H9 (cell line): ENCODE results near the gene CYP17A1. TPM values are rescaled to one million over a fixed set of nuclear protein-coding genes. Genes with fewer than 3 reads are reported as not detected.

Source experiments
- DNase-seq: peaks from one replicate; pipeline ENCODE4 v3.0.0-alpha.2; 2017
- H2AFZ ChIP-seq: one replicate; pipeline ENCODE4 v1.6.1; 2013; ENCODE audit warnings: mild to moderate bottlenecking, low read length, control low read depth, moderate library complexity
- H2AK5ac ChIP-seq: 2 replicates; pipeline ENCODE4 v1.6.1; 2013; ENCODE audit warnings: low read length, control low read depth, mixed read lengths; ENCODE audit not compliant: insufficient read length
- H2BK120ac ChIP-seq: one replicate; pipeline ENCODE4 v1.6.1; 2013; ENCODE audit warnings: low read depth, mild to moderate bottlenecking, low read length, control low read depth, inconsistent platforms; ENCODE audit not compliant: poor library complexity, severe bottlenecking
- H2BK12ac ChIP-seq: 2 replicates; pipeline ENCODE4 v1.6.1; 2013; ENCODE audit warnings: low read length, control low read depth, mixed read lengths, low read depth; ENCODE audit not compliant: insufficient read length
- H2BK15ac ChIP-seq: 2 replicates; pipeline ENCODE4 v1.6.1; 2013; ENCODE audit warnings: low read depth, low read length, control low read depth
- H2BK20ac ChIP-seq: one replicate; pipeline ENCODE4 v1.6.1; 2013; ENCODE audit warnings: low read depth, mild to moderate bottlenecking, low read length, control low read depth, inconsistent platforms; ENCODE audit not compliant: poor library complexity, severe bottlenecking
- H2BK5ac ChIP-seq: 2 replicates; pipeline ENCODE4 v1.6.1; 2013; ENCODE audit warnings: low read length, control low read depth, mixed read lengths; ENCODE audit not compliant: insufficient read length
- H3K14ac ChIP-seq: 2 replicates; pipeline ENCODE4 v1.6.1; 2013; ENCODE audit warnings: low read length, control low read depth; ENCODE audit not compliant: insufficient read depth
- H3K18ac ChIP-seq: 2 replicates; pipeline ENCODE4 v1.6.1; 2013; ENCODE audit warnings: low read depth, mild to moderate bottlenecking, mixed read lengths, low read length, control low read depth; ENCODE audit not compliant: insufficient read length
- H3K23ac ChIP-seq: 2 replicates; pipeline ENCODE4 v1.6.1; 2013; ENCODE audit warnings: low read length, control low read depth, mixed read lengths, low read depth; ENCODE audit not compliant: insufficient read length
- H3K23me2 ChIP-seq: 2 replicates; pipeline ENCODE4 v1.6.1; 2013; ENCODE audit warnings: low read depth, mild to moderate bottlenecking, mixed read lengths, low read length, control low read depth; ENCODE audit not compliant: insufficient read length, poor library complexity, severe bottlenecking
- H3K27ac ChIP-seq: 2 replicates; pipeline ENCODE4 v1.5.1; 2013; ENCODE audit warnings: low read length, control low read depth, mixed read lengths, low read depth; ENCODE audit not compliant: insufficient read length
- H3K27me3 ChIP-seq: 2 replicates; pipeline ENCODE4 v1.6.1; 2013; ENCODE audit warnings: low read length, control low read depth, inconsistent platforms; ENCODE audit not compliant: insufficient read depth
- H3K4ac ChIP-seq: 2 replicates; pipeline ENCODE4 v1.6.1; 2013; ENCODE audit warnings: low read depth, mild to moderate bottlenecking, control low read depth, inconsistent platforms, low read length, moderate library complexity
- H3K4me1 ChIP-seq: 2 replicates; pipeline ENCODE4 v1.6.1; 2013; ENCODE audit warnings: low read length, control low read depth, inconsistent platforms; ENCODE audit not compliant: insufficient read depth
- H3K4me2 ChIP-seq: 2 replicates; pipeline ENCODE4 v1.6.1; 2013; ENCODE audit warnings: low read length, control low read depth, mixed read lengths; ENCODE audit not compliant: insufficient read length, insufficient read depth
- H3K56ac ChIP-seq: 2 replicates; pipeline ENCODE4 v1.6.1; 2013; ENCODE audit warnings: low read depth, mild to moderate bottlenecking, mixed read lengths, low read length, control low read depth; ENCODE audit not compliant: insufficient read length
- H3K79me1 ChIP-seq: 2 replicates; pipeline ENCODE4 v1.6.1; 2013; ENCODE audit warnings: low read depth, mild to moderate bottlenecking, moderate library complexity, low read length, control low read depth, inconsistent platforms; ENCODE audit not compliant: insufficient read depth, poor library complexity, severe bottlenecking
- H3K79me2 ChIP-seq: 2 replicates; pipeline ENCODE4 v1.6.1; 2013; ENCODE audit warnings: low read length, control low read depth, inconsistent platforms; ENCODE audit not compliant: insufficient read depth
- H3K9ac ChIP-seq: 2 replicates; pipeline ENCODE4 v1.6.1; 2013; ENCODE audit warnings: low read length, control low read depth, mixed read lengths; ENCODE audit not compliant: insufficient read length; ENCODE audit errors: extremely low read depth
- H3K9me3 ChIP-seq: one replicate; pipeline ENCODE4 v1.6.1; 2013; ENCODE audit warnings: low read depth, low read length, inconsistent platforms; ENCODE audit not compliant: control insufficient read depth
- H3T11ph ChIP-seq: one replicate; pipeline ENCODE4 v1.6.1; 2013; ENCODE audit warnings: mild to moderate bottlenecking, low read length, control low read depth, inconsistent platforms
- H4K20me1 ChIP-seq: one replicate; pipeline ENCODE4 v1.6.1; 2013; ENCODE audit not compliant: control insufficient read depth, insufficient read length, insufficient read depth
- H4K5ac ChIP-seq: 2 replicates; pipeline ENCODE4 v1.6.1; 2013; ENCODE audit warnings: low read depth, mild to moderate bottlenecking, mixed read lengths, low read length, control low read depth; ENCODE audit not compliant: insufficient read length
- H4K8ac ChIP-seq: replicated peaks from 2 replicates; pipeline ENCODE4 v1.6.1; 2013; ENCODE audit warnings: low read length, control low read depth, mixed read lengths, low read depth; ENCODE audit not compliant: insufficient read length
- H4K91ac ChIP-seq: 2 replicates; pipeline ENCODE4 v1.6.1; 2013; ENCODE audit warnings: low read depth, mild to moderate bottlenecking, moderate library complexity, mixed read lengths, low read length, control low read depth; ENCODE audit not compliant: insufficient read length
- H3K27ac Mint-ChIP-seq, 3 experiments: 2 replicates in 2 of 3; 3 replicates in 1 of 3; pipeline ENCODE4 v1.8.0; 2020 to 2021; ENCODE audit warnings: mixed read lengths in 3 of 3, mild to moderate bottlenecking in 1 of 3, moderate library complexity in 1 of 3
- H3K27me3 Mint-ChIP-seq: 2 replicates; pipeline ENCODE4 v1.8.0; 2021; ENCODE audit warnings: low read depth, mild to moderate bottlenecking, moderate library complexity, mixed read lengths
- H3K36me3 Mint-ChIP-seq, 3 experiments: 2 replicates in 2 of 3; 3 replicates in 1 of 3; pipeline ENCODE4 v1.8.0; 2020 to 2021; ENCODE audit warnings: low read depth in 3 of 3, mixed read lengths in 3 of 3; ENCODE audit not compliant: insufficient read depth in 1 of 3
- H3K4me1 Mint-ChIP-seq, 2 experiments: 2 replicates each; pipeline ENCODE4 v1.8.0; 2020; ENCODE audit warnings: mixed read lengths in 2 of 2
- H3K4me3 Mint-ChIP-seq, 2 experiments: 2 replicates in 1 of 2; 3 replicates in 1 of 2; pipeline ENCODE4 v1.8.0; 2020 to 2021; ENCODE audit warnings: mild to moderate bottlenecking in 2 of 2, mixed read lengths in 2 of 2, moderate library complexity in 1 of 2
- H3K9me3 Mint-ChIP-seq, 2 experiments: 2 replicates in 1 of 2; 3 replicates in 1 of 2; pipeline ENCODE4 v1.8.0; 2020; ENCODE audit warnings: mild to moderate bottlenecking in 2 of 2, mixed read lengths in 2 of 2, moderate library complexity in 1 of 2
- whole genome bisulfite sequencing: extraction: QIAGEN DNeasy Blood & Tissue Kit; methylation state at CpG from one replicate; pipeline ENCODE4 v1.1.7; 2013; ENCODE audit warnings: missing lambda C conversion rate, low lambda C conversion rate, mixed read lengths; ENCODE audit not compliant: insufficient read length; ENCODE audit errors: extremely low coverage; 5-methylcytosine and 5-hydroxymethylcytosine counted together
- total RNA-seq: library from RNA; stranded (reverse); gene quantifications from 2 replicates; pipeline ENCODE4 v1.2.1, GENCODE V29; 2021
- TF ChIP-seq, protein P1 (sequence below): fragments of 200-600 bp; sonication (generic); conservative IDR thresholded peaks from 3 replicates; pipeline ENCODE4 v1.8.0; 2021; ENCODE audit warnings: antibody characterized with exemption, mild to moderate bottlenecking

Gene CYP17A1
- total RNA-seq, 1 experiment from 2014 or later: not detected

DNA sequence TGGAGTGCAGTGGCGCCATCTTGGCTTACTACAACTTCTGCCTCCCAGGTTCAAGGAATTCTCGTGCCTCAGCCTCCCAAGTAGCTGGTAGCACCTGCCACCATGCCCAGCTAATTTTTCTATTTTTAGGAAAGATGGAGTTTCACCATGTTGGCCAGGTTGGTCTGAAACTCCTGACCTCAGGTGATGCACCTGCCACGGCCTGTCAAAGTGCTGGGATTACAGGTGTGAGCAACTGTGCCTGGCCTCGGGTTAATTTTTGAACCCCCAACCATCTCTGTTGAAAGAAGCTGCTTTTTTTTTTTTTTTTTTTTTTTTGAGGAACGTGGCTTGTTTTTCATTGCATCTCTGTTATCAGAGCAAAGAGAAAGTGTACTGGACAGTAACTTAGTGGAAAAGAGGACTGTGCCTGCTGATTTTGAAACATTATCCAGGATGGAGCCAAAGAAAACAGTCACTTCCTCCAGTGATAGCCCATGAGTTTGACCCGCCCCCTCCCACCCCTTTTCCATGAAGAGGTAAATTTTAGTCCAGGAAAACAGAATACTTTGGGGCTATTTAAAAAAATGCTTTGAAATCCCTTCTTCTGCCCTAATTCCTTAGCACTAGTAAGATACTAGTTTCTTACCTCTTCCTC, 55.2 kb downstream of the CYP17A1 start:
- Histone ChIP-seq H3K23ac (no peak overlapping the region), H3K14ac (no peak overlapping the region), H3K79me1 (no peaks in the 10 kb centered on the region), H2BK12ac (no peak overlapping the region), H3K18ac (no peak overlapping the region), H3K9me3 (no peaks in the 10 kb centered on the region), H2AK5ac (no peak overlapping the region), H2AFZ (no peak overlapping the region), H3T11ph (no peak overlapping the region), H2BK15ac (no peak overlapping the region), H4K8ac (no peak overlapping the region), H3K56ac (no peak overlapping the region), H3K4me1 (peaks cover 18% of the 10 kb centered on the region; the same call in 1 of the 2 replicates), H4K91ac (no peak overlapping the region), H3K9ac (no peak overlapping the region), H3K23me2 (no peaks in the 10 kb centered on the region), H2BK120ac (no peak overlapping the region), H3K4ac (no peak overlapping the region), H2BK5ac (no peak overlapping the region), H3K79me2 (no peaks in the 10 kb centered on the region), H3K4me2 (no peak overlapping the region), H4K5ac (no peak overlapping the region), H2BK20ac (no peak overlapping the region), H4K20me1 (no peaks in the 10 kb centered on the region), H3K27ac (no peak overlapping the region), H3K27me3 (no peaks in the 10 kb centered on the region)
- WGBS: no CpG with 5 or more reads among the region's 6 CpGs
- TF ChIP-seq, protein P1, sequence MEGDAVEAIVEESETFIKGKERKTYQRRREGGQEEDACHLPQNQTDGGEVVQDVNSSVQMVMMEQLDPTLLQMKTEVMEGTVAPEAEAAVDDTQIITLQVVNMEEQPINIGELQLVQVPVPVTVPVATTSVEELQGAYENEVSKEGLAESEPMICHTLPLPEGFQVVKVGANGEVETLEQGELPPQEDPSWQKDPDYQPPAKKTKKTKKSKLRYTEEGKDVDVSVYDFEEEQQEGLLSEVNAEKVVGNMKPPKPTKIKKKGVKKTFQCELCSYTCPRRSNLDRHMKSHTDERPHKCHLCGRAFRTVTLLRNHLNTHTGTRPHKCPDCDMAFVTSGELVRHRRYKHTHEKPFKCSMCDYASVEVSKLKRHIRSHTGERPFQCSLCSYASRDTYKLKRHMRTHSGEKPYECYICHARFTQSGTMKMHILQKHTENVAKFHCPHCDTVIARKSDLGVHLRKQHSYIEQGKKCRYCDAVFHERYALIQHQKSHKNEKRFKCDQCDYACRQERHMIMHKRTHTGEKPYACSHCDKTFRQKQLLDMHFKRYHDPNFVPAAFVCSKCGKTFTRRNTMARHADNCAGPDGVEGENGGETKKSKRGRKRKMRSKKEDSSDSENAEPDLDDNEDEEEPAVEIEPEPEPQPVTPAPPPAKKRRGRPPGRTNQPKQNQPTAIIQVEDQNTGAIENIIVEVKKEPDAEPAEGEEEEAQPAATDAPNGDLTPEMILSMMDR: no peak
- no peaks in the 10 kb centered on the region for H3K9me3 Mint-ChIP-seq
- H3K27ac Mint-ChIP-seq: no peak overlapping the region; a peak in 1 of 7 replicates
- H3K4me3 Mint-ChIP-seq: no peak overlapping the region
- no peaks in the 10 kb centered on the region for H3K27me3 Mint-ChIP-seq
- peaks cover 37 to 43% of the 10 kb centered on the region in 2 experiments for H3K4me1 Mint-ChIP-seq
- no peak for DNase-seq
- no peaks in the 10 kb centered on the region for H3K36me3 Mint-ChIP-seq
